ENCODE measurements around the gene XRRA1.

Gene XRRA1

GRCh38 chr11:74866557-74866956 is 82.3 kb downstream of the XRRA1 start:
- no peak overlapping the region for H3K27ac ChIP-seq
- no peaks in the 10 kb centered on the region for H3K4me1 ChIP-seq (ENCODE audit: control insufficient read depth in 1 of 2, insufficient read depth in 1 of 2, low read depth in 1 of 2, low read length in 1 of 2)
- peaks cover 35% of the 10 kb centered on the region for H3K9me3 ChIP-seq
- no peak overlapping the region for H3K4me3 ChIP-seq (ENCODE audit: low read depth in 1 of 2, low read length in 1 of 2)
- peaks cover 29% of the 10 kb centered on the region for H3K36me3 ChIP-seq
- TF ChIP-seq CTCF (IDR thresholded peaks at IDR 0.05), result no peak
- H3K27me3 ChIP-seq, result no peaks in the 10 kb centered on the region

- no peaks in the 10 kb centered on the region for H3K27me3 ChIP-seq
- H3K36me3 ChIP-seq, result peaks cover 42% of the 10 kb centered on the region
- no peaks in the 10 kb centered on the region for H3K4me1 ChIP-seq (ENCODE audit: control insufficient read depth in 1 of 2, insufficient read depth in 1 of 2, low read depth in 1 of 2, low read length in 1 of 2)
- peaks cover 28% of the 10 kb centered on the region for H3K9me3 ChIP-seq
- no peak for TF ChIP-seq CTCF (IDR thresholded peaks at IDR 0.05)
- H3K27ac ChIP-seq, result no peak overlapping the region
- H3K4me3 ChIP-seq (ENCODE audit: low read depth in 1 of 2, low read length in 1 of 2), result no peak overlapping the region
Observed at GRCh38 chr11:74863410-74863809, 85.5 kb downstream of the XRRA1 start.

- Histone ChIP-seq H3K27me3 (no peaks in the 10 kb centered on the region), H3K36me3 (peaks cover 65% of the 10 kb centered on the region), H3K4me3 (ENCODE audit: low read depth in 1 of 2, low read length in 1 of 2) (no peak overlapping the region), H3K27ac (no peak overlapping the region), H3K4me1 (ENCODE audit: control insufficient read depth in 1 of 2, insufficient read depth in 1 of 2, low read depth in 1 of 2, low read length in 1 of 2) (no peaks in the 10 kb centered on the region), H3K9me3 (peaks cover 6% of the 10 kb centered on the region)
- TF ChIP-seq CTCF (IDR thresholded peaks at IDR 0.05), result no peak
Observed at GRCh38 chr11:74860743-74861142, 88.1 kb downstream of the XRRA1 start.

GRCh38 chr11:74853223-74853622 is 95.7 kb downstream of the XRRA1 start:
- Histone ChIP-seq H3K4me3 (ENCODE audit: low read depth in 1 of 2, low read length in 1 of 2) (no peak overlapping the region), H3K27me3 (no peaks in the 10 kb centered on the region), H3K27ac (no peak overlapping the region), H3K9me3 (no peaks in the 10 kb centered on the region), H3K36me3 (peaks cover 72% of the 10 kb centered on the region), H3K4me1 (ENCODE audit: control insufficient read depth in 1 of 2, insufficient read depth in 1 of 2, low read depth in 1 of 2, low read length in 1 of 2) (no peaks in the 10 kb centered on the region)
- TF ChIP-seq CTCF (IDR thresholded peaks at IDR 0.05), result no peak

GRCh38 chr11:74849525-74850391 is 99.1 kb downstream of the XRRA1 start:
- Histone ChIP-seq H3K4me3 (ENCODE audit: low read depth in 1 of 2, low read length in 1 of 2) (no peak overlapping the region), H3K27ac (no peak overlapping the region), H3K27me3 (no peaks in the 10 kb centered on the region), H3K4me1 (ENCODE audit: control insufficient read depth in 1 of 2, insufficient read depth in 1 of 2, low read depth in 1 of 2, low read length in 1 of 2) (peaks cover 10 to 14% of the 10 kb centered on the region in 2 experiments), H3K36me3 (peaks cover 65% of the 10 kb centered on the region), H3K9me3 (no peaks in the 10 kb centered on the region)
- no peak for TF ChIP-seq CTCF (IDR thresholded peaks at IDR 0.05)
